Psoas muscle (tissue), 8 donors: ENCODE results near the gene SLC25A38. TPM values are rescaled to one million over a fixed set of nuclear protein-coding genes. Genes with fewer than 3 reads are reported as not detected.

Experiments used
- ATAC-seq, 4 donors: fragments of 200-7000 bp; cut with Tn5 transposase; one replicate each; pipeline ENCODE4 v1.9.1; 2020; ENCODE audit warnings: moderate library complexity in 3 of 4, mild to moderate bottlenecking in 2 of 4
- DNase-seq, 2 donors: peaks; one replicate each; pipeline ENCODE4 v3.0.0-alpha.2; 2020
- H3K27ac ChIP-seq: fragments of 200-600 bp; one replicate; pipeline ENCODE4 v1.8.0; 2022
- H3K27me3 ChIP-seq, 3 donors: fragments of 200-600 bp in 1 of 3; one replicate each; pipeline versions ENCODE4 v1.6.1 to v1.8.0; 2013 to 2022; ENCODE audit warnings: low read length in 2 of 3, mild to moderate bottlenecking in 2 of 3, moderate library complexity in 1 of 3; ENCODE audit not compliant: insufficient read depth in 3 of 3
- H3K36me3 ChIP-seq, 2 donors: fragments of 200-600 bp in 1 of 2; one replicate each; pipeline versions ENCODE4 v1.6.1 to v1.8.0; 2013 to 2022; ENCODE audit warnings: low read depth in 1 of 2, mild to moderate bottlenecking in 1 of 2, moderate library complexity in 1 of 2; ENCODE audit not compliant: insufficient read depth in 1 of 2
- H3K4me1 ChIP-seq: fragments of 200-600 bp; one replicate; pipeline ENCODE4 v1.8.0; 2022
- H3K4me3 ChIP-seq: fragments of 200-600 bp; one replicate; pipeline ENCODE4 v1.8.0; 2022; ENCODE audit warnings: mild to moderate bottlenecking
- H3K9me3 ChIP-seq: fragments of 200-600 bp; one replicate; pipeline ENCODE4 v1.8.0; 2022
- WGBS, 3 donors: extraction: QIAGEN DNeasy Blood & Tissue Kit; methylation state at CpG; one replicate each; pipeline versions ENCODE4 v1.1.6 to v1.1.7; 2013; 5-methylcytosine and 5-hydroxymethylcytosine counted together
- intact Hi-C, 2 donors: fragments of 100-400 bp; cut with DNase I; formaldehyde crosslinking; loops; one replicate each; pipeline versions ENCODE4 v1.11.0 to v1.14.2; 2022
- polyA plus RNA-seq, 3 donors: library from polyadenylated mRNA; stranded (reverse); fragments of 200-250 nt; gene quantifications; one replicate each; pipeline ENCODE4 v1.2.3, GENCODE V29; 2013
- total RNA-seq, 4 donors: library from RNA; stranded (reverse); fragmentation: NEBNext Ultra II Directional in 2 of 4; extraction: Animal tissue kit (Norgen Biotek cat#: 25700) in 2 of 4; gene quantifications; one replicate each; pipeline versions ENCODE4 v1.2.1 to v1.2.4, GENCODE V29; 2021 to 2023
- TF ChIP-seq, protein P1 (sequence below): fragments of 200-600 bp; IDR thresholded peaks from one replicate; pipeline ENCODE4 v1.8.0; 2022; ENCODE audit warnings: antibody characterized with exemption
- donor health status: healthy with polysubstance abuse.
- donor health status: DM: no; HTN: no; CAD: no; lungs with moderate emphysema.
- donor health status: Bipolar disorder and iron deficiency.
- donor health status: healthy.
- donor health status: DM: yes; HTN: yes; CAD: no.
- donor health status: DM: no; HTN: no; CAD: no.
- donor health status: DM: no; HTN: no; CAD: no.
- donor health status: DM: yes; HTN: yes; CAD: no.

The SLC25A38 gene
- total and polyA plus RNA-seq, 7 donors = 24.9 to 86.5 (median 31.1) TPM

DNA sequence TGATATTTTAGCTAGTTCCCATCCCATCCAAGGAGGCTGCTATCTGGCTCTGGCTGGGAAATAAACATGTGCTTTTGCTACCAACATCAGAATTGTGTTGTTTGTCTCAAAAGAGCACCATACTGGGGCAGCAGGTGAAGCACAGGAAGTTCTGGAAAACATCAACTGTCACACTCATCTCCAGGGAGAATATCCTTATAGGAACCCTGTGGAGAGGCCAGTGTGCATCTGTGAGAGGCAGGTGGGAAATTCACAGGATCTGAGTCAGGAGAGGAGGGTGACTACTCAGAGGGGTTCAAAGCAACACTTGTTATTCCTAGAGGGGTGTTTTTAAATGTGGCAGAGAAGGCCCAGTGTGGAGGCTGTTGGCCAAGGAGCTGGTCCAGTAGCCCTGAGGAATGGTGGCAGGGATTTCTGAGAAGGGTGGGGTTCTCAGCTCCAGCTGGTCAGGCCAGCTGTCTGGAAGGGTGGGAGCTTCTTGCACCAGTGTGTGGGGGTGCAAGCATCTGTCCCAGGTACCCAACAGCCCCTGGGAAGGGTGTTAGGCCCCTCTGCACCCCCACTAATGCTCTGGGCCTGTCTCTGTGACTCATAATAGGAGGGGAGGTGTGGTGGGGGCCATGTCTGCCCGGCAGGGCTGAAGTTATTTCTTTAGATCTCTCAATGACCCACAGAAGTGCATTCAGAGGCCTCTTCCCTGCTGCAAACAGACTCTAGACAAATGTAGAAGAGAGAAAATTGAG is 52.0 kb downstream of the SLC25A38 start:
- Histone ChIP-seq H3K27me3 (no peaks in the 10 kb centered on the region), H3K36me3 (no peaks in the 10 kb centered on the region), H3K9me3 (no peaks in the 10 kb centered on the region), H3K27ac (no peak overlapping the region), H3K4me1 (no peaks in the 10 kb centered on the region), H3K4me3 (no peak overlapping the region)
- TF ChIP-seq, protein P1, sequence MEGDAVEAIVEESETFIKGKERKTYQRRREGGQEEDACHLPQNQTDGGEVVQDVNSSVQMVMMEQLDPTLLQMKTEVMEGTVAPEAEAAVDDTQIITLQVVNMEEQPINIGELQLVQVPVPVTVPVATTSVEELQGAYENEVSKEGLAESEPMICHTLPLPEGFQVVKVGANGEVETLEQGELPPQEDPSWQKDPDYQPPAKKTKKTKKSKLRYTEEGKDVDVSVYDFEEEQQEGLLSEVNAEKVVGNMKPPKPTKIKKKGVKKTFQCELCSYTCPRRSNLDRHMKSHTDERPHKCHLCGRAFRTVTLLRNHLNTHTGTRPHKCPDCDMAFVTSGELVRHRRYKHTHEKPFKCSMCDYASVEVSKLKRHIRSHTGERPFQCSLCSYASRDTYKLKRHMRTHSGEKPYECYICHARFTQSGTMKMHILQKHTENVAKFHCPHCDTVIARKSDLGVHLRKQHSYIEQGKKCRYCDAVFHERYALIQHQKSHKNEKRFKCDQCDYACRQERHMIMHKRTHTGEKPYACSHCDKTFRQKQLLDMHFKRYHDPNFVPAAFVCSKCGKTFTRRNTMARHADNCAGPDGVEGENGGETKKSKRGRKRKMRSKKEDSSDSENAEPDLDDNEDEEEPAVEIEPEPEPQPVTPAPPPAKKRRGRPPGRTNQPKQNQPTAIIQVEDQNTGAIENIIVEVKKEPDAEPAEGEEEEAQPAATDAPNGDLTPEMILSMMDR = no peak
- WGBS, 3 donors = 14 to 40% (median 29%) methylated on average over 1 of the region's 1 CpG
- intact Hi-C loops = no loop called here
- DNase-seq (no peak), ATAC-seq (no peak)

DNA sequence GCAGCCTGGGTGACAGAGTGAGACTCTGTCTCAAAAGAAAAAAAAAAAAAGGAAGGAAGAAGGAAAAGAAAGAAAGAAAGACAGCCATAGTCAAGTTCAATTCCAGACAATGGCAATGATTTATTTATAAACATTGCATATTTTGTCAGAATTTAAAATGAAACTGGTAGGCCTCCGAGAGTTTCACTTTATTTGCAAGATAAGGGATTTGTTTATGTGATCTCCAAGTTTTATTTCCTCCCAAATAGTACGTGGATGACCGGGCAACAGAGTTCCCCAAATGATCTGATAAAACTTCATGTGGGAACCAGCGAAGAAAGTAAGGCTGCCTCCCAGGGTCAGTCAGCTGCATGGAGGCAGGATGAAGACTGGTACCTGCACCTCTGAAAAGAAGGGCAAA is 55.7 kb downstream of the SLC25A38 start:
- TF ChIP-seq, protein P1 = no peak
- no peaks in the 10 kb centered on the region for H3K4me1 ChIP-seq
- H3K27me3 ChIP-seq = no peaks in the 10 kb centered on the region
- H3K9me3 ChIP-seq = no peaks in the 10 kb centered on the region
- ATAC-seq (no peak), DNase-seq (no peak)
- intact Hi-C loops = no loop called here
- no peak overlapping the region for H3K27ac ChIP-seq
- no peak overlapping the region for H3K4me3 ChIP-seq
- H3K36me3 ChIP-seq = no peaks in the 10 kb centered on the region
- WGBS, 3 donors = 76 to 84% (median 82%) methylated on average over 4 of the region's 4 CpGs

DNA sequence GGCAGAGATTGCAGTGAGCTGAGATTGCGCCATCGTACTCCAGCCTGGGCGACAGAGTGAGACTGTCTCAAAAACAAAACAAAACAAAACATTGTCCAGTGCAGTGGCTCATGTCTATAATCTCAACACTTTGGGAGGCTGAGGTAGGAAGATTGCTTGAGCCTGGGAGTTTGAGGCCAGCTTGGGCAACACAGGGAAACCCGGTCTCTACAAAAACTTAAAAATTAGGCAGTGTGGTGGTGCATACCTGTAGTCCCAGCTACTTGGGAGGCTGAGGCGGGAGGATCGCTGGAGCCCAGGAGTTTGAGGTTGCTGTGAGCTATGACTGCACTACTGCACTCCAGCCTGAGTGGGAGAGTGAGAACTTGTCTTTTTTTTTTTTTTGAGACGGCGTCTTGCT is 57.1 kb downstream of the SLC25A38 start:
- Histone ChIP-seq H3K4me3 (no peak overlapping the region), H3K27me3 (no peaks in the 10 kb centered on the region), H3K4me1 (no peaks in the 10 kb centered on the region), H3K9me3 (no peaks in the 10 kb centered on the region), H3K27ac (no peak overlapping the region), H3K36me3 (no peaks in the 10 kb centered on the region)
- DNase-seq (no peak), ATAC-seq (no peak)
- TF ChIP-seq, protein P1 = no peak
- intact Hi-C loops = no loop called here
- WGBS, 3 donors = 84 to 94% (median 84%) methylated on average over 7 to 8 of the region's 8 CpGs

DNA sequence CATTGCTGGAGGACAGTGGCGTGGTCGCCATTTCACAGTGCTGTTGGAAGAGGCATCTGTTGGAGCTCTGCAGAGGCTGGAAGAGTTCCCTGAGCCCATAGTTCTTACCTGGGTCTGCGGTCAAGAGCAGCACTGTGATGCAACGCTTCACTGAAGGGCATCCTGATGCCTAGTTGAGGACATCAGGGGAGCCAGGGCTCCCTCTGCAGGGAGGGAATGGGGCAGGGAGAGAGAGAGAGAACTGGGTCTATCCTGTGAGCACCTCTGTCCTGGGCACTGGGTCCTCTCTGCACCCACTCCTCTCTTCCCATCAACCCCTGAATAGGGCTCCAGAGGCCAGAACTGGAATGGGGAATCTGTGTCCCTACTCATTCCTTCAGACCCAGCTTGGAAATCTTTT is 60.4 kb downstream of the SLC25A38 start:
- Histone ChIP-seq H3K27ac (no peak overlapping the region), H3K9me3 (no peaks in the 10 kb centered on the region), H3K27me3 (no peaks in the 10 kb centered on the region), H3K4me1 (no peaks in the 10 kb centered on the region), H3K4me3 (no peak overlapping the region), H3K36me3 (no peaks in the 10 kb centered on the region)
- intact Hi-C loops = no loop called here
- 80 to 87% (median 86%) methylated on average over 4 of the region's 4 CpGs for WGBS, 3 donors
- TF ChIP-seq, protein P1 = no peak
- ATAC-seq (no peak), DNase-seq (no peak)

DNA sequence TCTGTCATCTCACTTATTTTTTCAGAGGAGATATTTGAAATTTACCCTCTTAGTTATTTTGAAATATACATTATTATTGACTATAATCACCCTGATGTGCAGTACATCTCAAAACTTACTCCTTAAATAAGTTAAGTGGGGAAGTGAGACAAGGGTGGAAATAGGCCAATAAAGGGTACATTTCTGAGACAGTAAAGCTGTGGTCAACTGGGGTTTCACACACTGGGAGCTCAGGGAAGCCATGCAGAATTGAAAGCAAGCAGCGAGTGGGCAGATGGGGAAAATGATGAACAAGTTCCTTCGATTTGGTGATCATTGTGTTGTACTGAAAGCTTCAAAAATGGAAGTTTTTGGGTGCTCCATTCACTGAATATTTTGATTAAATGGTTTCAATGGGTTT is 62.8 kb downstream of the SLC25A38 start:
- Histone ChIP-seq H3K4me3 (no peak overlapping the region), H3K36me3 (no peaks in the 10 kb centered on the region), H3K27me3 (no peaks in the 10 kb centered on the region), H3K9me3 (no peaks in the 10 kb centered on the region), H3K27ac (no peak overlapping the region), H3K4me1 (no peaks in the 10 kb centered on the region)
- no peak for ATAC-seq
- DNase-seq = no peak
- intact Hi-C loops = loop anchor here (2.0 kb wide), 1 partner anchor 53 kb away; no protein-coding TSS in a partner anchor
- TF ChIP-seq, protein P1 = no peak
- 61 to 72% (median 67%) methylated on average over 2 of the region's 2 CpGs for WGBS, 3 donors
